Pancreas (tissue), 10 donors: Measurements from ENCODE around the gene SEMA4F. TPM values are rescaled to one million over a fixed set of nuclear protein-coding genes. Genes with fewer than 3 reads are reported as not detected.

Experiments used
- ATAC-seq, 4 donors: fragments of 200-7000 bp; cut with Tn5 transposase; one replicate each; pipeline versions ENCODE4 v1.8.0 to v1.9.1; 2020; ENCODE audit warnings: mild to moderate bottlenecking in 4 of 4, moderate library complexity in 4 of 4
- DNase-seq, 6 donors: peaks; one replicate each; pipeline ENCODE4 v3.0.0-alpha.2; 2020
- FAIRE-seq: peaks from 2 replicates; lab custom pipeline; 2012; peaks lifted over from hg19 to GRCh38; lab: Jason Lieb, UNC
- H3K27ac ChIP-seq, 4 donors: fragments of 200-600 bp; sonication (generic); 1 replicate in 3 of 4; 2 replicates in 1 of 4; pipeline versions ENCODE4 v1.5.0 to v1.8.0; 2020
- H3K27me3 ChIP-seq, 4 donors: fragments of 200-600 bp; one replicate each; pipeline ENCODE4 v1.8.0; 2021
- H3K36me3 ChIP-seq, 3 donors: fragments of 200-600 bp; sonication (generic) in 1 of 3; one replicate each; pipeline versions ENCODE4 v1.5.0 to v1.8.0; 2020 to 2021
- H3K4me1 ChIP-seq, 3 donors: fragments of 200-600 bp; one replicate each; pipeline ENCODE4 v1.8.0; 2021
- H3K4me3 ChIP-seq, 4 donors: fragments of 200-600 bp; sonication (generic) in 2 of 4; one replicate each; pipeline versions ENCODE4 v1.5.0 to v1.8.0; 2020 to 2021
- H3K9me3 ChIP-seq, 4 donors: fragments of 200-600 bp; one replicate each; pipeline ENCODE4 v1.8.0; 2021
- WGBS, 2 donors: extraction: QIAGEN DNeasy Blood & Tissue Kit; methylation state at CpG; one replicate each; pipeline ENCODE4 v1.1.7; 2013; 5-methylcytosine and 5-hydroxymethylcytosine counted together
- intact Hi-C, 3 donors: fragments of 100-400 bp; cut with DNase I; formaldehyde crosslinking; loops; one replicate each; pipeline versions ENCODE4 v1.11.1 to v1.14.2; 2022
- polyA plus RNA-seq, 2 donors: library from polyadenylated mRNA; stranded (reverse); fragments of 200-250 nt; gene quantifications; one replicate each; pipeline ENCODE4 v1.2.3, GENCODE V29; 2013
- total RNA-seq, 6 donors: library from RNA; stranded (reverse); fragmentation: NEBNext Ultra II Directional in 4 of 6; extraction: Animal tissue kit (Norgen Biotek cat#: 25700) in 4 of 6; gene quantifications; one replicate each; pipeline versions ENCODE4 v1.2.1 to v1.2.4, GENCODE V29; 2021 to 2023
- TF ChIP-seq, protein P1 (sequence below), 4 donors: fragments of 200-600 bp; sonication (generic) in 3 of 4; IDR thresholded peaks; one replicate each; pipeline versions ENCODE4 v1.5.0 to v1.8.0; 2021; ENCODE audit warnings: antibody characterized with exemption in 4 of 4
- donor health status: healthy with polysubstance abuse.
- donor health status: DM: no; HTN: no; CAD: no; lungs with moderate emphysema.
- donor health status: DM: no; HTN: no; CAD: no.
- donor health status: control.
- donor health status: control.
- donor health status: Bipolar disorder and iron deficiency.
- donor health status: DM: yes; HTN: yes; CAD: no.
- donor health status: DM: no; HTN: no; CAD: no.
- donor health status: DM: no; HTN: no; CAD: no.
- donor health status: DM: yes; HTN: yes; CAD: no.

Gene SEMA4F
- total and polyA plus RNA-seq, 8 donors: 1.9 to 5.9 (median 2.6) TPM

DNA sequence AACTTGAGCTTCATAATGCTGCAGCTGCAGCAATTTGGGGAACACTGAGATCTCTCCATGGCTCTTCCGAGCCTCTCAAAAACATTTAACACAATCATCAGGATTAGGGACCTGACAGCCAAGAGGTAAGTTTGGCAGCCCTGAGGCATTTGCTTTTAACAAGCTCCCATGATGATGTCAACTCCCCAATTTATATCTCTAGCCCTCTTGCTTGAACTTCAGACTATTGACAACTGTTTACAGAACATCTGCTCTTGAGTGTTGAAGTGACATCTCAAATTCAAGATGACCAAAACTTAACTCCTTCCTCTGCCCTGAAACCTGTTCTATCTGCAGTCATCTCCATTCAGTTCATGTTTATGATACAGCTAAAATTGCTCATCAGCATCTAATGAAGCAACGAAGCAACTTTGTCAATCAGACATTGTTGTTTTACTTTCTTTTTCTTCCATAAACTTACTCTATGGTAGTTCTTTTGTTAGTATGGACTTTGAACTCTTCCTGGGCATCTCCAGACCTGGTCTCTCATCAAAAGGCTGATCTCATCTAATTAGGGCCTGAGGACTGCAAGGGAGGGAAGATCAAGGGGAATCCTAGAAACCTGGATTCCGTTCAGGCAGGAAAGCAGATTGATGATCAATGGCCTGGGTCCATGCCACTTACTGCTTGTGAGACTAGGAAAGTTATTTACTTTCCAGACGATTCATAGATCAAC is 48.1 kb downstream of the SEMA4F start:
- Histone ChIP-seq H3K4me3 (no peak overlapping the region), H3K4me1 (no peaks in the 10 kb centered on the region), H3K27ac (no peak overlapping the region), H3K36me3 (no peaks in the 10 kb centered on the region), H3K27me3 (no peaks in the 10 kb centered on the region), H3K9me3 (no peaks in the 10 kb centered on the region)
- TF ChIP-seq, protein P1, sequence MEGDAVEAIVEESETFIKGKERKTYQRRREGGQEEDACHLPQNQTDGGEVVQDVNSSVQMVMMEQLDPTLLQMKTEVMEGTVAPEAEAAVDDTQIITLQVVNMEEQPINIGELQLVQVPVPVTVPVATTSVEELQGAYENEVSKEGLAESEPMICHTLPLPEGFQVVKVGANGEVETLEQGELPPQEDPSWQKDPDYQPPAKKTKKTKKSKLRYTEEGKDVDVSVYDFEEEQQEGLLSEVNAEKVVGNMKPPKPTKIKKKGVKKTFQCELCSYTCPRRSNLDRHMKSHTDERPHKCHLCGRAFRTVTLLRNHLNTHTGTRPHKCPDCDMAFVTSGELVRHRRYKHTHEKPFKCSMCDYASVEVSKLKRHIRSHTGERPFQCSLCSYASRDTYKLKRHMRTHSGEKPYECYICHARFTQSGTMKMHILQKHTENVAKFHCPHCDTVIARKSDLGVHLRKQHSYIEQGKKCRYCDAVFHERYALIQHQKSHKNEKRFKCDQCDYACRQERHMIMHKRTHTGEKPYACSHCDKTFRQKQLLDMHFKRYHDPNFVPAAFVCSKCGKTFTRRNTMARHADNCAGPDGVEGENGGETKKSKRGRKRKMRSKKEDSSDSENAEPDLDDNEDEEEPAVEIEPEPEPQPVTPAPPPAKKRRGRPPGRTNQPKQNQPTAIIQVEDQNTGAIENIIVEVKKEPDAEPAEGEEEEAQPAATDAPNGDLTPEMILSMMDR (IDR thresholded peaks at IDR 0.05): no peak
- no peak for DNase-seq
- WGBS, 2 donors: 63 to 68% methylated on average over 4 of the region's 4 CpGs
- FAIRE-seq: no peak
- ATAC-seq: no peak
- intact Hi-C loops: no loop called here

DNA sequence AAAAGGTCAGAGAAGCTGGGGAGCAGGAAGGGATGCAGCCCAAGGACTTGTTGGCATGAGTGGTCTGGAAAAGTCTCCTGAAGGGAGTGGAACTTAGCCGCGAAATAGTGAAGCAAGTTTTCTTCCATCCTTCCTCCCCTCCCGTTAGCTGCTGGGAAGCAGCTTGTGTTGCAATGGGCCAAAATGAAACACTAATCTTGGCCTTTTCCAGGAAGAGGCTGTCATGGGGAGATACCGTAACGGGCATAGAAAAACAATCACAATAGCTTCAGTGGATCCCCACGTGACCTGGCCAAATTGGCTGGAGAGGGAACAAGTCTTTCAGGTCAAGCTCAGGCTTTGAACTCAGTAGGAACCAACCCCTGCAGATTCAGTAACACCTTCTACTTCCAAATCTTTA is 49.3 kb downstream of the SEMA4F start:
- TF ChIP-seq, protein P1 (IDR thresholded peaks at IDR 0.05): no peak
- H3K9me3 ChIP-seq: no peaks in the 10 kb centered on the region
- FAIRE-seq (no peak), ATAC-seq (peak in 1 of 4 donors; percentile 71), DNase-seq (no peak)
- H3K36me3 ChIP-seq: no peaks in the 10 kb centered on the region
- H3K4me1 ChIP-seq: no peaks in the 10 kb centered on the region
- WGBS, 2 donors: 84 to 85% methylated on average over 6 of the region's 6 CpGs
- H3K27ac ChIP-seq: no peak overlapping the region
- H3K27me3 ChIP-seq: no peaks in the 10 kb centered on the region
- H3K4me3 ChIP-seq: no peak overlapping the region
- intact Hi-C loops: no loop called here

DNA sequence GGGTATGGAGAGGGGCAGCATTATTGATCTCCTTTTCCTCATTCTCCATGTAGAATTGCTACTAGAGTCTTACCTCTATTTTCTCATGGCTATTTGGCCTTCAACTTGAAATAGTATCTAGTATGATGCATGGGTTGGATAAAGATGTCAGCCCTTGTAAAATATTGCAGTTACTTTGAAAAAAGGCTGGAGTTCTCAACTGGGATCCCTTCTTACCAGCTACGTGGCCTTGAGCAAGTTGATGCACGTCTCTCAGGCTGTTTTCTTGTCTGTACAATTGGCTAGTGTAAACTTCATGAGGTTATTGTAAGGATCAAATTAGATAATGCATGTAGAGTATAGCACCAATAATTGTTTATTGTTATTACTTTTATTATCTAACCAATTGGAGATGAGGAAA is 50.2 kb downstream of the SEMA4F start:
- DNase-seq: no peak
- H3K4me3 ChIP-seq: no peak overlapping the region
- H3K4me1 ChIP-seq: no peaks in the 10 kb centered on the region
- no peaks in the 10 kb centered on the region for H3K9me3 ChIP-seq
- 83 to 85% methylated on average over 2 of the region's 2 CpGs for WGBS, 2 donors
- no peaks in the 10 kb centered on the region for H3K27me3 ChIP-seq
- no peaks in the 10 kb centered on the region for H3K36me3 ChIP-seq
- TF ChIP-seq, protein P1 (IDR thresholded peaks at IDR 0.05): no peak
- intact Hi-C loops: no loop called here
- no peak overlapping the region for H3K27ac ChIP-seq
- ATAC-seq: no peak
- FAIRE-seq: no peak

DNA sequence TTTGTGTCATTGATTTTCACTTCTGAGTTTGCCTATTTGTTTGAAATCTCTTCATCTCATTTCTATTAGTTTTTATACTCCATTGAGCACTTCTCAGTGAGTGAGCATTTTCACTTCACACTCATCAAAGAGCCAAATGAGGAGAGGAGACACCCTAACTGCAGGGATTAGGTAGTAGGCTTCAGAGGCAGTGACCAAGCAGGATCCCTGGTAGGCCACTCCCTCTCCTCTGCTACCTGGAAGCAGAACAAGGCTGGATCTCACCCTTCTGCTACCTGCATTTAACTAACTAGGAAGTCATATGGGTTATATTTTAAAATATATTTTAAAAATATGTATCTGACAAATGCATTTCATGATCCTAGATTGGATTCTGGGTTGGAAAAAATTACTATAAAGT is 52.7 kb downstream of the SEMA4F start:
- intact Hi-C loops: no loop called here
- FAIRE-seq (no peak), DNase-seq (no peak), ATAC-seq (no peak)
- Histone ChIP-seq H3K27ac (no peak overlapping the region), H3K4me3 (no peak overlapping the region), H3K9me3 (no peaks in the 10 kb centered on the region), H3K36me3 (no peaks in the 10 kb centered on the region), H3K4me1 (no peaks in the 10 kb centered on the region), H3K27me3 (no peaks in the 10 kb centered on the region)
- TF ChIP-seq, protein P1 (IDR thresholded peaks at IDR 0.05): no peak

DNA sequence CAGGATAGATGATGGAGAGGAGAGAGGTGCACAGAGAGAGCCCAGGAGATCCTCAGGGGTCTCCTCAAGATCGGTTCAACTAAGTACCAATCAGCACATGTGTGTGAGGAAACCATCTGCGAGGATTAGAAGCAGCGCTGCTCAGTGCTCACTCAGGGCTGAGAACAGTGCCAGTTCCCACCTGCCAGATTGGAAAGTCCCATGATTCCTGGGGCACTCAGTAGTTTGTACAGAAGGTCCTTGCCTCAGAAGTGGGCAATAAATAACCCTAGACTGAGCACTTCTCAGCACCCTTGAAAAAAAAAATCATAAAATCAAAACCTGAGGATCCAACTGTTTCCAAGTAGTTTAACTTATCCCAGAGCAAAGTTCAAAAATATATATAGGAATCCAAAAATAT is 53.8 kb downstream of the SEMA4F start:
- Histone ChIP-seq H3K4me3 (no peak overlapping the region), H3K36me3 (no peaks in the 10 kb centered on the region), H3K4me1 (no peaks in the 10 kb centered on the region), H3K27me3 (no peaks in the 10 kb centered on the region), H3K27ac (no peak overlapping the region), H3K9me3 (no peaks in the 10 kb centered on the region)
- TF ChIP-seq, protein P1 (IDR thresholded peaks at IDR 0.05): no peak
- FAIRE-seq (no peak), ATAC-seq (no peak), DNase-seq (no peak)
- 78 to 91% methylated on average over 3 of the region's 3 CpGs for WGBS, 2 donors
- intact Hi-C loops: no loop called here
